ENCODE data around the gene KRI1. TPM values are rescaled to one million over a fixed set of nuclear protein-coding genes. Genes with fewer than 3 reads are reported as not detected.

The KRI1 gene
- total RNA-seq, 1 experiment from 2014 or later = 57.4 TPM

GRCh38 chr19:10514211-10515145 lies 51.3 kb downstream of the KRI1 start:
- H3K9me3 ChIP-seq (ENCODE audit: control insufficient read depth, low read depth, low read length) = no peaks in the 10 kb centered on the region
- H3K27ac Mint-ChIP-seq = no peak overlapping the region; a peak in 1 of 7 replicates
- H3K56ac ChIP-seq (ENCODE audit: insufficient read length, low read depth, low read length) = no peak overlapping the region
- peaks cover 7 to 10% (median 8%) of the 10 kb centered on the region in 3 experiments; a peak in 6 of 7 replicates for H3K36me3 Mint-ChIP-seq (ENCODE audit: insufficient read depth in 1 of 3, low read depth in 3 of 3)
- H2AK5ac ChIP-seq (ENCODE audit: insufficient read length, low read length) = no peak overlapping the region
- H4K8ac ChIP-seq (replicated peaks; ENCODE audit: insufficient read length, low read depth, low read length) = no peak overlapping the region
- peak; percentile 78 for DNase-seq
- H3K79me1 ChIP-seq (ENCODE audit: insufficient read depth, low read depth, low read length, poor library complexity, severe bottlenecking) = no peaks in the 10 kb centered on the region
- H3K27me3 Mint-ChIP-seq (ENCODE audit: low read depth) = peaks cover 16% of the 10 kb centered on the region
- peaks cover 7% of the 10 kb centered on the region; the same call in 1 of the 2 replicates for H3K27me3 ChIP-seq (ENCODE audit: insufficient read depth, low read length)
- peaks cover 19% of the 10 kb centered on the region for H3K23me2 ChIP-seq (ENCODE audit: insufficient read length, low read depth, low read length, poor library complexity, severe bottlenecking)
- peak overlapping the region in 1 of 2 experiments; percentile 55; a peak in 3 of 5 replicates for H3K4me3 Mint-ChIP-seq
- no peak overlapping the region for H3K27ac ChIP-seq (ENCODE audit: insufficient read length, low read depth, low read length)
- peak overlapping the region; percentile 21 for H3K4me2 ChIP-seq (ENCODE audit: insufficient read depth, insufficient read length, low read length)
- H4K5ac ChIP-seq (ENCODE audit: insufficient read length, low read depth, low read length) = no peak overlapping the region
- H3K18ac ChIP-seq (ENCODE audit: insufficient read length, low read depth, low read length) = no peak overlapping the region
- no peak overlapping the region for H2BK20ac ChIP-seq (ENCODE audit: low read depth, low read length, poor library complexity, severe bottlenecking)
- H3K14ac ChIP-seq (ENCODE audit: insufficient read depth, low read length) = no peak overlapping the region
- H2BK12ac ChIP-seq (ENCODE audit: insufficient read length, low read depth, low read length) = no peak overlapping the region
- H2AFZ ChIP-seq (ENCODE audit: low read length) = no peak overlapping the region
- no peak overlapping the region for H3K9ac ChIP-seq (ENCODE audit: extremely low read depth, insufficient read length, low read length)
- peaks cover 22 to 24% of the 10 kb centered on the region in 2 experiments for H3K4me1 Mint-ChIP-seq
- H3K4me1 ChIP-seq (ENCODE audit: insufficient read depth, low read length) = no peaks in the 10 kb centered on the region; the same call in 1 of the 2 replicates
- no peak overlapping the region for H3T11ph ChIP-seq (ENCODE audit: low read length)
- no peaks in the 10 kb centered on the region for H4K20me1 ChIP-seq (ENCODE audit: control insufficient read depth, insufficient read depth, insufficient read length)
- no peak overlapping the region for H2BK120ac ChIP-seq (ENCODE audit: low read depth, low read length, poor library complexity, severe bottlenecking)
- H4K91ac ChIP-seq (ENCODE audit: insufficient read length, low read depth, low read length) = no peak overlapping the region
- no peaks in the 10 kb centered on the region for H3K79me2 ChIP-seq (ENCODE audit: insufficient read depth, low read length)
- no peak overlapping the region for H2BK5ac ChIP-seq (ENCODE audit: insufficient read length, low read length)
- H3K9me3 Mint-ChIP-seq = no peaks in the 10 kb centered on the region; a peak in 1 of 5 replicates
- H2BK15ac ChIP-seq (ENCODE audit: low read depth, low read length) = no peak overlapping the region
- H3K23ac ChIP-seq (ENCODE audit: insufficient read length, low read depth, low read length) = no peak overlapping the region
- no CpG with 5 or more reads among the region's 107 CpGs for WGBS (ENCODE audit: extremely low coverage, insufficient read length, low lambda C conversion rate)
- no peak for TF ChIP-seq CTCF (conservative IDR thresholded peaks at IDR 0.05)
- H3K4ac ChIP-seq (ENCODE audit: low read depth, low read length) = no peak overlapping the region
